Middle frontal gyrus (tissue), 1 donor: Measurements from ENCODE around the gene LCP1.
"Not testable (repeated sequence)": the region's sequence is repeated elsewhere in the genome, so short reads cannot be mapped to it uniquely, and the experiment has no call there.

ENCODE experiments used
- DNase-seq: peaks from one replicate; pipeline ENCODE4 v3.0.0-alpha.2; 2015; ENCODE audit warnings: low spot score; ENCODE audit errors: extremely low spot score

The LCP1 gene, protein sequence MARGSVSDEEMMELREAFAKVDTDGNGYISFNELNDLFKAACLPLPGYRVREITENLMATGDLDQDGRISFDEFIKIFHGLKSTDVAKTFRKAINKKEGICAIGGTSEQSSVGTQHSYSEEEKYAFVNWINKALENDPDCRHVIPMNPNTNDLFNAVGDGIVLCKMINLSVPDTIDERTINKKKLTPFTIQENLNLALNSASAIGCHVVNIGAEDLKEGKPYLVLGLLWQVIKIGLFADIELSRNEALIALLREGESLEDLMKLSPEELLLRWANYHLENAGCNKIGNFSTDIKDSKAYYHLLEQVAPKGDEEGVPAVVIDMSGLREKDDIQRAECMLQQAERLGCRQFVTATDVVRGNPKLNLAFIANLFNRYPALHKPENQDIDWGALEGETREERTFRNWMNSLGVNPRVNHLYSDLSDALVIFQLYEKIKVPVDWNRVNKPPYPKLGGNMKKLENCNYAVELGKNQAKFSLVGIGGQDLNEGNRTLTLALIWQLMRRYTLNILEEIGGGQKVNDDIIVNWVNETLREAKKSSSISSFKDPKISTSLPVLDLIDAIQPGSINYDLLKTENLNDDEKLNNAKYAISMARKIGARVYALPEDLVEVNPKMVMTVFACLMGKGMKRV

DNA sequence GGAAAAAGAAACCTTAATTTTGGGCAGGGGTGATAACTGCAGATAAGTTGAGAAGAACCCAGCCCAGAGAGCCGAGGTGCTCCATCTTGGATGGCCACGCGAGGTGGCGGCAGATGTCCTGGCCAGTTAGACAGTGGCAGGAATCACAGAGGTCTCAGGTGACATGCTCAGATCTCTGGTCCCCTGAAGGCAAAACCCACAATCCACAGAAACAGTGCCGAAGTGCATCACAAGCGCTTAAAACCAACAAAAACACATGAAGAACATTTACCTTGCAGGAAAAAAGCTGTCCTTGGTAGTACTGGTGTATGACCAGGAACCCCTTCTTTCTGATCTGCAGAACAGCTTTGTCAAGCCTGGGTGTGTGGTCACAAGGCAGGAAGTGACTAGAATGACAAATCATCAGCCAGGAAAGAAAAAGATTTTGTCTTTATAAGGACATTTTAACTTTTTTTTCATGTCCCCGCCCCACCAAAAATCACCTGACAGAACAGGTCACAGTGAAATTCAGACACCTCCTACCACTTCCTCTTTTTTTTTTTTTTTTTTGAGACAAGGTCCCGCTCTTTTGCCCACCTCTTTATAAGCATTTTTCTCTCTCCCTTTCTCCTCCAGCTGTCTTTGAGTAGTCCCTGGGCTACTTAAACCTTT is at the start of gene LCP1:
LCP1 (minus strand) TSS at position 338 of the 651 bp plus-strand sequence. CDS start 22,515 bp downstream, outside the sequence.
- no peak for DNase-seq

DNA sequence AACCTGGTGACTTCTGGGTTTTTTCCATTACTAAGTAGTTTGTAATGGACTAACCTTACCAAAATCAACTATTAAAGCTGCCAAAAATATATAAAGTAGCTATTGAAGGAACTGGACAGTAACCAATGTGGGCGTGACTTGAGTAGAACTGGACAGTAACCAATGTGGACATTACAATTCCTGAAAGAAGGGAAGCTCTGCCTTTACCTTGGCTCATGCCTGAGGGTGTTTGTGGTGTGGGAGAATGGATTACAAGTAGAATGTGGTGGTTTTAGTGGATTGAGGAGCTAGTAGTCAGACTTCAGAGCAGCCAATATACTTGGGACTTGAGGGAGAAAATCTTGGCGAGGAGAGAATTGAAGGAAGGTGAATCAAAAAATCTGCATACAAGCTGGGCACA is 47.3 kb upstream of the LCP1 start:
- DNase-seq, result no peak

DNA sequence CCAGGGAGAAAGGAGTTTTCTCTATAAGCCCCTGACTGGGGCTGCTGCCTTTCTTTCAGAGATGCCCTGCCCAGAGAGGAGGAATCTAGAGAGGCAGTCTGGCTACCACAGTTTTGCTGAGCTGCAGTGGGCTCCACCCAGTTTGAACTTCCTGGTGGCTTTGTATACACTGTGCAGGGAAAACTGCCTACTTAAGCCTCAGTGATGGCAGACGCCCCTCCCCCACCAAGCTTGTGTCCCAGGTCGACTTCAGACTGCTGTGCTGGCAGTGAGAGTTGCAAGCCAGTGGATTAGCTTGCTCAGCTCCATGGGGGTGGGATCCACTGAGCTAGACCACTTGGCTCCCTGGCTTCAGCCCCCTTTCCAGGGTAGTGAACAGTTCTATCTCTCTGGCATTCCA is 38.3 kb upstream of the LCP1 start:
- DNase-seq, result not testable (repeated sequence)

DNA sequence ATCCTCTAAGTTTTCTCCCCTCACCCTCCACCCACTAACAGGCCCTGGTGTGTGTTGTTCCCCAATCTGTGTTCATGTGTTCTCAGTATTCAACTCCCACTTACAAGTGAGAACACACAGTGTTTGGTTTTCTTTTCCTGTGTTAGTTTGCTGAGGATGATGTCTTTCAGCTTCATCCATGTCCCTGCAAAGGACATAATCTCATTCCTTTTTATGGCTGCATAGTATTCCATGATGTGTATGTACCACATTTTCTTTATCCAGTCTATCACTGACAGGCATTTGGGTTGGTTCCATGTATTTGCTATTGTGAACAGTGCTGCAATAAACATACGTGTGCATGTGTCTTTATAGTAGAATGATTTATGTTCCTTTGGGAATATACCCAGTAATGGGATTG is 32.8 kb upstream of the LCP1 start:
- not testable (repeated sequence) for DNase-seq

DNA sequence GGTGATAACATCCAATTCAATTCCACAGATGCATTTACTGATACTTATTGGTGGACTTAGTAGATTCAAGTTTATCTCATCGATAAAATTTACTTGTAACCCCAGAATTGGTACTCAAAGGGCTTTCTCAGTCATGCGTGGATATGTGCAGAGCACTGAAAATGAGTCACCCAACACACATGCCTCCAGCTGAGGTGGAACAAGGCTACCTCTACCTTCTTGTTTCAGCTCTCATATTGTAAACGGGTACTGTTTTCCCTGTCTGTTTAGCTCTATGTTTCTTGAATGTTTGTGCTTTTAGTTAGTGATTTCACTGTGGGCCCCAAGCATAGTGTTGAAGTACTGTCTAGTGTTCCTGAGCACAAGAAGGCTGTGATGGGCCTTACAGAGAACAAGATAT is 31.3 kb upstream of the LCP1 start:
- DNase-seq, result no peak

DNA sequence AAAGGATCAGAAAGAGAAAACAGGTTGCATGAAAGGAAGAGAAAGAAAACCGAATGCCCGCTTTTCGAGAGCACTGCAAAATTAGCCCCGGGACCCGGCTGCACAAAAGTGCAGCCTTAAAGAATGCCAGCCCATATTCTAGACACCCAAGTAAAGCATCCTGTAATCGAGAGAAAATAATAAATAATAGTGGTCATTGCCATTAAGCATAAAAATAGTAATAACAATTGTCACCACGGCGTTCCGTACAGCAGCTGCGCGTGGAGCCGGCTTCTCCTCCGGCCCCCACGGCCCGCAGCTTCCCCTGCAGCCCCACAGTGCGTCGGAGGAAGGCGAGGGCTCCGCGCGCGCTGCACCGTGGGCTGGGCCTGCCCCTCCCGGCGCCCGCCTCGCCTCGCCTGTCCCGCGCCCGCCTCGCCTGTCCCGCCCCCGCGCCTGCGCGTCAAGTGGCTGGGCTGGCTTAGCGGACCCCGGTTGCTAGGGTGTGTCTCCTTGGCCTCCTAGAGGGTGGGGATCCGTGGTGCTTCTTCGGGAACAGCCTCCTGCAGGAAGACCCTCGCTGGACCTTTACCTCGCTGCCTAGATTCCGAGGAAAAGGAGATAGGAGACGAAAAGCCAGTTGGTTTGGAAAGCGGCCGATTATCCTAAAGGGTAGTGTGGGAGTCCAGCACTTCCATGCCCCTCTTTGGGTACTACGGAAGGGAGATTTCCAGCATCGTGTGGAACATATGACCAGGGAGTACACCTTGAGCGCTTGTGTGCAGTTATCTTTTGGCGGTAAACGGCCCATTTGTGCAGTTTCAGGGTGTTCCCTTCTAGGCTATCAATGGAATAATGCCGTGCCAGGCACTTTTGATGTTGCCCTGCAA is 29.7 kb upstream of the LCP1 start, which contains the start of gene LRRC63:
LRRC63 (plus strand) TSS at position 446 of the 869 bp plus-strand sequence. CDS start 1,107 bp downstream, outside the sequence.
- DNase-seq, result peak; percentile 62

DNA sequence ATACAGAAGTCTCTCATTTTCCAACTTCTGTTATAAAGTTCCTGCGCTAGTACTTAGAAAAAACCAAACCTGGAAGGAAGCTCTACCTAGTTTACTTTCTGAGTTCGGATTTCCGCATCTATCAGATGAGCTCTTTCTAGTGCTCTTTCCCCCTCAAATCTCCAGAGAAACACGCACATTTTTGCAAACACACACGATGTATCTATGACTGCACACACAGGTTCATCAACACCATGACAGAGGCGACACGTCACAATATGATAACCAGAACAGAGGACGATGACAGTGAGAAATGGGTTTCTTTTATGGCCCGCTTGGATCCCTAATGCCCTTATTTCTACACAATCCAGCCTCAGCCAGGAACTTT is 29.1 kb upstream of the LCP1 start:
- no peak for DNase-seq

DNA sequence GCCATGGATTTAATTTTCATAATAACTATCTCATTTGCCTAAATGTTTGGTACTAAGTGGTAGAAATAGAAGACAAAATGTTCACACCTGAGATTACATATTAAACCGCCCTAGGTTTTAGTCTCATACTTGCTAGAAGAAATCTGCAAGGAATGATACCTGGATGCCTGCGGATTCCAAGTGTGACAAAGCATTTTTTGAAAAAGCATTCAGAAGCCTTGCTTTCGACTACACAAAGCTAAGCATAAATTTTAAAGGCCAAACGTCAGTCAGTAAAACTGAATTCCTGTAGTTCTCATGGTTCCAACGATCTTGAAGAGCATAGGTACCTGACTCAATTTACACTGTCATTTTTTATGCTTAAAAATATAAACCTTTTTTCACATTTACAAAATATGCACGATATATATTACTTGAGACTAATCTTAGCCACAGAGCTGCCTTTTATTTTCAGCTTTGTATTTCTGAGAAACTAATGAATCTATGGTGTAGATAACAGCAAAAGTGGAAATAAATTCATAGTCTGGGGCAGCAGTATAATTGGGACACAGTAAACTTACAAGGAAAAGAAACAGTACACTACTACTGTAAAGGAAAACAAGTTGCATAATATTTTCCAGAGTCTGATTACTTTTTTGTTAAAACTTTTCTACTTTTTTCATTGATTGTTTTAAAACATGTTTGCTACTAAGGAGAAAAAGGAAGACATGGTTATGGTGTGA is 28.5 kb upstream of the LCP1 start:
- no peak for DNase-seq

DNA sequence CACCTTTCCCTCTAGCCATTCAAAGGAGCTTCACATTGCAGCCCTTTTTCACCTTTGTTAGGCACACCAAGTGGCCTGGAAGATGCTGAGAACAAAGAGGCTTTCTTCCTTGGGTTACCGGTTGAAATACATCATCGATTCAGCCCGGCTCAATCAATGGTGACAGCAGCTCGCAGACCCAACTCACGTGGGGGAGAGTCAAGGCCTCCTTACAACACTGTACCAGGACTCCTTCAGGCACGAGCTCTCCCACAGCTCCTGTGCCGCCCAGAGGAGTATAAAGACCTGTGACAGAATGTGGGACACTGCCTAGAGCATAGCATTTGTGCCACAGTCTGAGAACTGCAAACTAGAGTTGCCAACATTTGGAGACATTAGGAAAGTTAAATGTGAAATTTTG is 25.9 kb upstream of the LCP1 start:
- no peak for DNase-seq

DNA sequence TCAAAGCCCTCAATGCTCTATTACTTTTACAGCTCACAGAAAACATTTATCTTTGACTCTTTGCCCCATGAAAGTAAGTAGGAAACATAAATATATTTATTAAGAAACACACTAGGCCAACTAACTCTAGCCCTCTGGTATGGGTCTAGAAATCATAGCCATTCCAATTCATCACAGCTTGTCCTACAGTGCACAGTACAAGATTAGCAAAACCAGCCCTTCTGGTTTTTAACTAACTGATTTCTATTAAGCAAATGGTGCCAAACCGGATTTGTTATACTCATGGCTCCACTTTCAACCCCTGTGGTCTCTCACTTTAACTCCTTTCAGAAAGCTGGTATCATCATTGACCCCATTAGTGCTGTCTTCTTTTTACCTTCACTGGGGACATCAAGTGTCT is 24.2 kb upstream of the LCP1 start:
- DNase-seq, result no peak

DNA sequence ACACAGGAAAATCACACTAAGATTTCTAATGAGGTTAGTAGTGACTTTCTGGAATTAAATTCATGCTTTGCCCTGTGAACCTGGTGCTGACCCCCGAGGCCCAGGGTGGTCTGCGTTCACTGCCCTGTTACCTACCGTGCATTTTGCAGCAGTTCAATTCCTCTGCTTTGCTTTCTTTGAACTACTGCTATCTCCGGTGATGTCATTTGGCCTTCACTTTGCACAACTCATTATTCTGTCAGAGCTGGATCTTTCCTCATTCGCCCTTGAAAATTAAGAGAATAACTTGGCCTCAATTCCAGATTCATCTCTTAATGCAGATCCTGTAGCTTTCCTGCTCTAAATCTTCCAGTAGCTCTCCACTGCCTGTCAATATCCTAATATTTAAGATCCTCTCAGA is 21.0 kb upstream of the LCP1 start:
- no peak for DNase-seq

DNA sequence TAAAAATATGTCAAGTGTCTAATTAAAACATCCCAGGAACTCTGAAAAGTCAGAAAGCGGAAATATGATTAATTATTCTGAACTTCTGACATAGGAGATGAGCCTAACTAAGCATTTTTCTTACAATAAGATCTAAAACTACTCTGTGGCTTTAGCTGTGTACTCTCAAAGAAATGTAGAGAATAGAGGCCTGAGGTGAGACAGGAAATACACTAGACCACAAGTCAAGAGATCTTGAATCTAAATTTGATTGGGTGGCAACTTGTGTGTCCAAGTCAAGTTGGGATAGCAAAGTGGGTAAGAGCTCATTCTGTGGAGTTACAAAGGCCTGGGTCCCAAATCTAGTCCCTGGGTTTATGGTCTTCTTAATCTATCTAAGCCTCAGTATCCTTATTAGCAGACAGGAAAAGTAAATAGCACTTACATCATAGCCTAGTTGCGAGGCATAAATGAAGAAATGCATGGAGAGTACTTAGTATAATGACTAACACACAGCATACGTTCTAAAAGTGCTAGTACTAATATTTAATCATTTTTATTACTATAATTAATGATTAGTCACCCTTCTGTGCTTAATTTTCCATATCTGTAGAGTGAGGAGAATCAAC is 20.3 kb upstream of the LCP1 start:
- DNase-seq, result no peak

DNA sequence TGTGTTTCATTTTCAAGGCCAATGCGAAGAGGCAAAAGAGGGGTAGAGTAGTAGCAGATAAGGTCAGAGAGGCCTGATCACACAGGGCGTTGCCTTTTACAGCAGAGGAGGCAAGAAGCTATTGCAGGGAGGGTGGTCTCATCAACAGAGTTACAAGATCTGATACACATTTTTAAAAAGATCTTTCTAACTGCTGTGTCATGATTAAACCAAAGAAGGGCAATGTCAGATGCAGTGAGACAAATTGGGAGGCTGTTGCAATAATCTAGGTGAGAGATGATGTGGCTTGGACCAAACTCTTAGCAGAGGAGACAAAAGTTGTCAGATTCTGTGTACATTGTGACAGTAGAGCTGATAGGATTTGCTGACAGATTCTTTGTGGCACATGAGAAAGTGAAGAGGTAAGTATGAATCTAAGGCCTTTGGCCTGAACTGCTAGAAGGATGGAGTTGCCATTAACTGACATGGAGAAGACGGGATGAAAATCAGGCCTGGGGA is 16.8 kb upstream of the LCP1 start:
- DNase-seq, result no peak

DNA sequence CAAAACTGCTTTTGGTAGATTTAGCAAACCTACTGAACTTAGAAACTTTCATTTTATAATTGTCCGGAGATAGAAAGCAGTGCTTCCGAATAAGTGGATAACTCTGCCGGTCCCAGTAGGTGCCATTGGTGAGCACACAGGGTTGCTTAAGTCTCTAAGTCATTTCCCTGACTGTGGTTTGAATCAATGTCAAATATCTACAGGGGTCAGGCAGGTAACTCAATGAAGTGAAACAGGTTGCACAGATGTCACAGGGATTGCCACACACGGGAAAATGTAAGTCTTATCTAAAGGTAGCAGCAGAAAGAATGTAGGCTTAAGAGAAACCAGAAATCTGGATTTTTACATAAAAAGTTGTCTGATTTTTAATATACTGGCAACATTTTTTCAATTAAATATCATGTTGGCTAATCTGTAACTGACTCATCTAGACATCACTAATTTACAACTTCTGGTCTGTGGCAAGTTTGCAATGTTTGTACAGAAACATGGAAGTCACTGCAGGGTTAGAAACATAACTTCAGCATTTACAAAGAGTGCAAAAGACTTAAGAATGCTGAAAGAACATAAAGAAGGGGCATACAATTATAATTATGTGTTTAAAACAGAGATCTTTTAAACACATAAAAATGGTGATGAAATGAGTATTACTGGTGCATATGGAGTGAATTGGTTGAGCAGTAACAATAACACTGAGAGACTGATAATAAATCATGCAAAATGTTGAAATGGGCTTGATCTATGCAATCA is 15.5 kb upstream of the LCP1 start:
- no peak for DNase-seq

DNA sequence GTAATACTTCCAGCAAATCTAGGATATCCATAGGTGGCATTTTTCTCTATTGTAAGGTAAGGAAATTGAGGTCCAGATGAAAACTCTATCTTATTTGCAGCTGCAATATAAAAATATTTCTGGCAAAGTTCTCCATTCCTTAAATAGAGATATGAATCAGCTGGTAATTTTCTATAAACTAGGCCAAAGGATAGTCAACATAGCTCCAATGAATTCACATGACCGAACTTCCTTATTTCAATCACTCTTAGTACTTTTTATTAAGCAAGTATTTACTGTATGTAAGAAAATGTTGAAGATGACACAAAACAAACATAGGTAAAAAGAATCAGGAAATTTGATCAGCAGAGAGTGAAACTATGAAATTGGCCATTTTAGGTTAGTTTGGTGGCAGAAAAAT is 13.0 kb upstream of the LCP1 start:
- DNase-seq, result no peak

DNA sequence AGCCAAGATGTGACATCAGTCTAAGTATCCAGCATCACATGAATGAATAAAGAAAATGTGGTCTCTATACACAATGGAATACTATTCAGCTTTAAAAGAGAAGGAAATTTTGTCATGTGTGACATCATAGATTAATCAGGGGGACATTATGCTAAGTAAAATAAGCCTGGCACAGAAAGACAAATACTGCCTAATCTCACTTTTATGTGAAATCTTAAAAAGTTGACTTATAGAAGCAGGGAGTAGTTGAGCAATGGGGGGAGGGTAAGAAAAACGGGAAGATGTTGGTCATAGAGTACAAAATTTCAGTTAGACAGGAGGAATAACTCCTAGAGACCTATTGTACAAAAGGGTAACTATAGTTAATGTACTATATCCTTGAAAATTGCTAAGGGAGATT is 10.4 kb upstream of the LCP1 start:
- DNase-seq, result no peak

DNA sequence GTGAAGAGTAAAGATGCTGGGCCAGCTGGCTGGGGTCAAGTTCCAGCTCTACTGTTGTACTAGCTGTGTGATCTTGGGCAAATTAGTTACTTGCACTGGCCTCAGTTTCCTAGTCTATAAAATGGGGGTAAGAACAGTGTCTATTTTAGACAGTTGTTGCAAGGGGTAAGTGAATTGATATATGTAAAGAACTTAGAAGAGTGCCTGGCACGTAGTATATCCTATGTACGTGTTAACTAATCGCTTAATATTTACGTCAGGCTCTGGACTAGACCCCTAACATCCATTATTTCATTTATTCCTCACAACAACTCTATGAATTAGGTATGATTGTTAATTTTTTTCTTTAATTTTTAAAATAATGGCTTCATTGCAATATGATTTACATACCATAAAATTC is 3.7 kb upstream of the LCP1 start:
- no peak for DNase-seq

DNA sequence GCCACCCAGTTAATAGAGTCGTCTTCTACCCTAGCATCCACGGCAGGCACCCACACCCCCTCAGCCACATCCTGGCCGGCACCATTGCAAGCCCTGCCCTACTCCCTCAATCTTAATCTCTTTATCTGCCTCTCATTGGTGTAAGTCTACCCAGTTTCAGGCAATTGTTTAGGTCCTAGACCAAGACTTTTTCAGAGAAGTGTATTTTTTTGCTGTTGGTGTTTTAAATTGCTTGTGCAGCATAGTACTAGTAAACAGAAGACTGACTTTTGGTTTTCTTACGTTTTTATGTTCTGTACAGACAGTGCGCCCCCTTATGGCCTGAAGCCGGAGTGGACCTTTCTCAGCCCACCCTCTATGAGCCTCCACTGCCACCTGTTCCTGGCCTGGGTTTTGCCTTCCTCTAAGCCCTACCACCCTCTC is 2.3 kb upstream of the LCP1 start:
- no peak for DNase-seq
